ENCODE data around the gene CALML5. TPM values are rescaled to one million over a fixed set of nuclear protein-coding genes. Genes with fewer than 3 reads are reported as not detected.

CALML5 gene
- total RNA-seq, 1 donor from 2014 or later: not detected

DNA sequence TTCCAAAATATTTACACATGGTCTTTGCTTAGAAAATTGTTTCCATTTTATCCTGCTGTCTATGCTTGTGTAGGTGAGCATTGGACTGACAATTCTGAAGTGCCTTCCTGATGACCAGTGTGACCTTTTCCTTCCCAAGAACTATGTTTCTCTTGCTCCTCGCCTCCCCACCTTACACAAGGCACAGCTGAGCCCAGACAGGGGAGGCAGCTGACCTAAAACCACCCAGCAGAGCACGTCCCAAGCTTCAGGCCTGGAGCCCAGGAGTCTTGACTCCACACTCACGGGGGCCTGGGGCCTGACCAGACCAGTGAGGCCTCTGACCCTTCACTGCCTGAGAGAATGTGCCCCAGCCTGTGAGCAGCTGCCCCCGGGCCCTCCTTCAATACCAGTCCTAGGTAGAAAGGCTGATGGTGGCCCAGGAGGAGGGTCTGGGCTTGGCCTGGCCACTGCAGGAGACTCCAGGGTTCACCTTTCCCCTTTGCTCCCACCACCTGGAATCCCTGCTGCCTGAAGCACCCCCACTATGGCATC, 7.0 kb downstream of the CALML5 start:
- no peak for DNase-seq (ENCODE audit: missing footprints)
- ATAC-seq: no peak
- intact Hi-C loops (cut with DNase I): no loop called here

DNA sequence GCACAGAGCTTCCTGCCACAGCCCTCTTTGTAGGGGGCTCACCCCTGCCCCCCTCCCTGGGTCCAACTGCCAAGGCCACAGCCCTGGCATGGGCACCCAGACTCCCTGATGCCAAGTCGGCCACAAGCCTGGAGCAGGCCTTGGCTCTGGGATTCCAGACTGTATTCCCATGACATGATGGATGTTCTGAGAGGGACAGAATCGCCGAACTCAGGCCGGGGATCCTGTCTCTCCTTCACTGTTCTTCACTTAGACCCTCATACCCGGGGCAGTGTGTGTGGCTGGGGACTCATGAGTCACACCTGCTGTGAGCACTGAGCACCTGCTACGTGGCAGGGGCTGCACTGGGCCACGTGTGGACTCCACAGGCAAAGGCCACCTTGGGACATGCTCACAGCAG, 7.9 kb downstream of the CALML5 start:
- intact Hi-C loops (cut with DNase I): no loop called here
- no peak for ATAC-seq
- DNase-seq (ENCODE audit: missing footprints): no peak

DNA sequence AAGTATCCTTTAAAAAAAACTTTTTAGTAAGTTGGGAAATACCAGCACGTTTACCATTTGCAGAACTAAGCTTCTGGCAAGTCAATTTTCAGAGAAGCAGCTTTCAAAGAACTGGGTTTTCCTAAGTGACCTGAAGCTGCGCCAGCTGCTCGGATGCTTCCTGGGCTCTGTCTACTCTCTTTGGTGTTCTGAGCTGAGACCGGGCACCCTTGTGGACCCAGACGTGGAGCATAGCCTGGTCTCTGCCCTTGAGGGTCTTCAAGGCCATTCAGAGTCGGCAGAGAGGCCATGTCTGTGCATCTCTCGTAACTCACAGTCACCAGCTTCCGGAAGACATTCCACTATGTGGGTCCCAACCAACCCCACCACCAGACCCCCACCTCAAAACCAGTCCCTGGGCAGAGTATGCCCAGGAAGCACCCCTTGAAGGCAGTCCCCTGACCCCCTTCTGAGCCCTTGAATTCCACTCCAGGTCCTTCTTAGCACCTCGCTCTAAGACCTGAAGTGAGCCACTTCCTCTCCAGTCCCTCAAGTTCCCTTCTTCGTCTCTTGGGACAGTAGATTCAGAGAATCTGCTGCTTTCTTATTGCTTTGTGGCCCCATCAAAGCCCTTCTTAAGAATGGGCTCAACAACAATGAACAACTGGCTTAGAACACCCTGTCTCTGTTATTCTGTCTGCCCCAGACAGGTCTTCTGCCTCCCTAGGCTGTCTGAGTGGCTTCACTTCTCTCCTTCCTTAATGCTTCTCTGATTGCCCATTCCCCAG, 8.5 kb downstream of the CALML5 start:
- intact Hi-C loops (cut with DNase I): no loop called here

GRCh38 chr10:5490032-5490431, 9.3 kb downstream of the CALML5 start:
- no peak for DNase-seq (ENCODE audit: missing footprints)
- intact Hi-C loops (cut with DNase I): no loop called here
- no peak for ATAC-seq

More for the DNA sequence above, 8.5 kb downstream of the CALML5 start:
- no peak for DNase-seq (ENCODE audit: missing footprints)
- ATAC-seq: no peak

DNA sequence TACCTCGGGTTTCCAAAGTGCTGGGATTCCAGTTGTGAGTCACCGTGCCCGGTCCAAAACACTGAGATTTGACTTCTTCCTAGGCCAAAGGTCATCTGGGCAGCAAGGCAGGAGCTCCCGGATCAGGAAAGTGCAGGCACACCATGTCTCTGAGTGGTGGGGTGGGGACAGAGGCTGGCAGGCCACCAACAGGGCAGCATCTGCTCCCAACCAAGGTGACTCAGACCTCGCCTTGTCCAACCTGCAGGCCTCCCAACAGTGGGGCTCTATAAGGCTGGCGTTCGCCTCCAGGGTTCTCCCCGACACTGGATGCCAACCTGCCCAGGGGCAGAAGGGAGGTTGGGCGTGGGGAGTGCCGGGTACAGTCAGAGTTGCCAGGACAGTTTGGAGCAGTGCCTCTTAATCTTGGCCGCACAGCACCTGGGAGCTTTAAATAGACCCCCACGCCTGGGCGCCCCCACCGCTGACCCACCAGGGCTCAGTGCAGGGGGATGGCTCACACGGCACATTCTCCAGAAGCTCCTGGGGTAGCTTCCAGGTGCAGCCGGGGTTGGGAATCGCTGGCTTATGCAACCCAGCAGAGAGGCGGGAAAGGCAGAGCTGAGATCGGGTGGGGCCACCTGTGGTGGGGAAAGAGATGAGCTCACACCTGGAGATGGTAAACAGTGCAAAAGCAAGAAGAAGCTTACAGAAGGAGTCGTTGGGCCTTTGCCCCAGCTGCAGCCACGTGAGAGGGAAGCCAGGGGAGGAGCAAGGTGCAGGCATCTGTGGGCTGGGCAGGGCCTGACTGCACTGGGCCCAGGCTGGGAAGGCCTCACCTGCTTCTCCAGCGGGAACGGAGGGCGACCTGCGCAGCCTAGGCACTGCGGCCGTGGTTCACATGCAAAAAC, 10.9 kb downstream of the CALML5 start:
- ATAC-seq (no peak), DNase-seq (ENCODE audit: missing footprints) (no peak)
- intact Hi-C loops (cut with DNase I): no loop called here

- DNase-seq (ENCODE audit: missing footprints) (no peak), ATAC-seq (no peak)
- intact Hi-C loops (cut with DNase I): no loop called here
Measured at GRCh38 chr10:5486853-5487235, 12.5 kb downstream of the CALML5 start.

GRCh38 chr10:5485948-5486852, 13.2 kb downstream of the CALML5 start:
- ATAC-seq (no peak), DNase-seq (ENCODE audit: missing footprints) (no peak)
- intact Hi-C loops (cut with DNase I): no loop called here

DNA sequence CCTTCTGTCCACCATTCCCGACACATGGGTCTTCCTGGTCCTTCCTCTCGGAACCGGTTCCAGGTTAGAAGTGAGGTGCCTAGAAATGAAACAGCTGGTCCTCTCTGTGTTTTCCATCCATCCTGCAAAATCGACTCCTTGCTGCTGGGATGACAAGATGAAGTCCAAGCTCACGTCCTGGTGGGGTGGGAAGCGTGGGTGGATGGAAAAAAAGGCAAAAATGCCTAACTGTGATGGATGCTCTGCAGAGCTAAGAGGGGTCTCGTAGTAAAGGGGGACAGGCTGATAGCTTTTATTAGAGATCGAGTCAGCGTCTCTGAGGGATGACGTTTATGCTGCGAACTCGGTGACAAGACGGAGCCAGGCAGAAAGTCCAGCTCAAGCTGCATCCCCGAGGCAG, 14.1 kb downstream of the CALML5 start:
- intact Hi-C loops (cut with DNase I): no loop called here
- ATAC-seq (no peak), DNase-seq (ENCODE audit: missing footprints) (no peak)

DNA sequence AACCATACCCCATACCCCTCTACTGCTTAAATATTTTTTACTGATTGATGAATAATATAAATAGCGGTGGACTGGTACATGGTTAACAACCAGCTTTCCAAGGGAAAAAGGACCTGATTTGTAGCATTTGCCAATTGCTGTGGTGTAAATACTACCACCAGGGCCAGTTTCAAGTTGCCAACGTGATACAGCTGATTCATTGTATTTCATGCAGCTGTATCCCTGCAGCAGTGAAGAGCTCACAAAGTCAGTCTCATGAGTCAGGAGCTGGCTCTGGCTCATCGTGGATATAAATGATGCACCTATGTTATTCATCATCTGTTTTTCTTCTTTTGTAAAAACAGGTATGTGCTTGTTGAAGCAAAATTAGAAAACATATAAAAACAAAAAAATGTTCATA, 15.2 kb downstream of the CALML5 start:
- DNase-seq (ENCODE audit: missing footprints) (no peak), ATAC-seq (no peak)
- intact Hi-C loops (cut with DNase I): no loop called here

GRCh38 chr10:5482016-5482415, 17.4 kb downstream of the CALML5 start:
- intact Hi-C loops (cut with DNase I): no loop called here
- ATAC-seq: no peak
- DNase-seq (ENCODE audit: missing footprints): no peak

- DNase-seq (ENCODE audit: missing footprints): no peak
- intact Hi-C loops (cut with DNase I): no loop called here
- no peak for ATAC-seq
Measured at GRCh38 chr10:5481121-5481520, 18.2 kb downstream of the CALML5 start.

DNA sequence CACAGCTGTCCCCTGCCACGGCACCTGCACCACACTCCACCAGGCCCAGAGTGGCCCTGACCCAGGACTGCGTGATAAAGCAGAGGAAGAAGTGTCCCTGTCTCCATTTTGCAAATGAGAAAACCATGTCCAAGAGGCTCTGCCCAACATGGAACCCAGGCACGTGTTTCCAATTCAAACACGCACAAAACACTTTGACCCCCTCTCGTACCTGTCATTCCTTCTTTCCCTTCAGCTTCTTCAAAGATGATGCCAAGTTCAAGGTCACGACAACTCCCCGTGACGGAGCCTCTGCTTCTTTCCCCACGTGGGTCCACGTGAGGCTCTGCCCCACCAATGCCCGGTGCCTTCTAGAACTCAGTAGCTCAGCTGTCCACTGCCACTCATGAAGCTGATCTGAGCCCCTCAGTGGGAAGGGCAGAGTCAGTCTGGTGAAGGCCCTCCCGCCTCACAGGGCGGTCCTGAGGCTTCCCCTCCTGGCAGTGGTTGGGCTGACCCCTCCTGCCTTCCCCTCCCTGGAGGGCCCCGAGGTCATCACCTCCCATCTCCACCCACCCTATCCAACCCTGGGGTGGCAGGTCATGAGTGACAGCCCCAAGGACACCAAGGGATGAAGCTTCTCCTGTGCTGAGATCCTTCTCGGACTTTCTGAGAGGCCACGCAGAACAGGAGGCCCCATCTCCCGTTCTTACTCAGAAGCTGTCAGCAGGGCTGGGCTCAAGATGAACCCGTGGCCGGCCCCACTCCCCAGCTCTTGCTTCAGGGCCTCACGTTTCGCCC, 19.0 kb downstream of the CALML5 start:
- intact Hi-C loops (cut with DNase I): no loop called here
- no peak for ATAC-seq
- DNase-seq (ENCODE audit: missing footprints): no peak

- ATAC-seq: no peak
- no peak for DNase-seq (ENCODE audit: missing footprints)
- intact Hi-C loops (cut with DNase I): no loop called here
Measured at GRCh38 chr10:5479481-5480161, 19.7 kb downstream of the CALML5 start.

DNA sequence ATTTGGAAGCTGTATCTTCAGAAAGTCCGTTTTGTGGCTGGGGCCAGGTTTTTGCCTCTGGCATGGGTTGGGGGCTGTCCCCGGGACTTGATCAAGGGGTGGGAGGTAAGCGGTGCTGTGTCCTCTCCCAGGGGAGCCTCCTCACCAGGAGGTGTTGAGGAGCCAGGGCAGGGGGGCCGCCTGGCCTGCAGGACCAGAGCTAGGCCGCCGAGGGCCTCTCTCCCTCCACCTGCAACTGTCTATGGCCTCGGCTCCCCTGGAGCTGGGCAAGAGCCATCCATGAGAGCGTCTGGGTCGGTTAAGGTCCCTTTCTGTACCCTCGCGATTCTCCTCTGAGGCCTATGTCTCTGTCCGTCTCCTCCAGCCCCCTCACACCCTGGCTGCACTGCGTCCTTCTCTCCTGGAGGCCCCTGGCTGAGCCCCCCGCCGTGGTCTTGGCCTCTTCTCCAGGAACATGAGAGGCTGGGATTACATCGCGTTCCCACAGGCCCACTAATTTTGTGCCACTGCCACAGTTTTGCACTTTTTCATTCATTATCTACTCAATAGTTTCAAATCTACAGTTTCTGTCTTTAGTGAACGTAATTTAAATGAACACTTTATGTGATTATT, 20.6 kb downstream of the CALML5 start:
- DNase-seq (ENCODE audit: missing footprints) (no peak), ATAC-seq (no peak)
- intact Hi-C loops (cut with DNase I): no loop called here

GRCh38 chr10:5477948-5478693, 21.2 kb downstream of the CALML5 start:
- intact Hi-C loops (cut with DNase I): no loop called here
- DNase-seq (ENCODE audit: missing footprints): no peak
- ATAC-seq: no peak

- DNase-seq (ENCODE audit: missing footprints) (no peak), ATAC-seq (no peak)
- intact Hi-C loops (cut with DNase I): no loop called here
Measured at GRCh38 chr10:5476918-5477525, 22.3 kb downstream of the CALML5 start.

Measured in Right ventricle myocardium inferior (tissue), 1 donor.